HG02571 (cell line): ENCODE results near the gene OR12D2.
"Not testable (repeated sequence)": the region's sequence is repeated elsewhere in the genome, so short reads cannot be mapped to it uniquely, and the experiment has no call there.

Experiments
- ATAC-seq: cut with Tn5 transposase; IDR thresholded peaks from one replicate; pipeline ENCODE4 v1.9.1; 2021; ENCODE audit warnings: mild to moderate bottlenecking, moderate library complexity; ENCODE audit not compliant: unreplicated experiment

OR12D2 gene, protein sequence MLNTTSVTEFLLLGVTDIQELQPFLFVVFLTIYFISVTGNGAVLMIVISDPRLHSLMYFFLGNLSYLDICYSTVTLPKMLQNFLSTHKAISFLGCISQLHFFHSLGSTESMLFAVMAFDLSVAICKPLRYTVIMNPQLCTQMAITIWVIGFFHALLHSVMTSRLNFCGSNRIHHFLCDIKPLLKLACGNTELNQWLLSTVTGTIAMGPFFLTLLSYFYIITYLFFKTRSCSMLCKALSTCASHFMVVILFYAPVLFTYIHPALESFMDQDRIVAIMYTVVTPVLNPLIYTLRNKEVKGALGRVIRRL

GRCh38 chr6:29395331-29395730, at the start of gene OR12D2:
Gene OR12D2 (plus strand): TSS chr6:29395631. CDS start chr6:29396700, 1,069 bp downstream.
- ATAC-seq = no peak

- ATAC-seq = not testable (repeated sequence)
These were observed 46.1 kb upstream of the OR12D2 start for GRCh38 chr6:29349348-29349747.

DNA sequence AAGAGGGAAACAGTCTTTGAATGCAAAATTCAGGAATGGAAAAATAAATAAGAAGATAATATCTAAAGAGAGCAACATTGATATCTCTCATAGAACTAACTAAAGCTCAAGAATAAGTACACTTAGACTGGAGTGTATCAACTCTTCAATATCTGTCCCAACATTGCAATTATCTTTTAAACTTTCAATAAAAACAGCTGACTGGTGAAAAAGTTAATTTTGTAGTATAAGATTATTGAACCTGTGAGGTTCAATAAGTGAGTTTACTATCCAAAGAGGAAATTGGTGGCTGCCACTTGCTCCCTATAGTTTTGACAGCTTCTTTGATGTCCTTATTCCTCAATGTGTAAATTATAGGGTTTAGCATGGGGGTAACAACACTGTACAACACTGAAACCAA, 40.5 kb upstream of the OR12D2 start:
- no peak for ATAC-seq

GRCh38 chr6:29355603-29356002, 39.8 kb upstream of the OR12D2 start:
- no peak for ATAC-seq

DNA sequence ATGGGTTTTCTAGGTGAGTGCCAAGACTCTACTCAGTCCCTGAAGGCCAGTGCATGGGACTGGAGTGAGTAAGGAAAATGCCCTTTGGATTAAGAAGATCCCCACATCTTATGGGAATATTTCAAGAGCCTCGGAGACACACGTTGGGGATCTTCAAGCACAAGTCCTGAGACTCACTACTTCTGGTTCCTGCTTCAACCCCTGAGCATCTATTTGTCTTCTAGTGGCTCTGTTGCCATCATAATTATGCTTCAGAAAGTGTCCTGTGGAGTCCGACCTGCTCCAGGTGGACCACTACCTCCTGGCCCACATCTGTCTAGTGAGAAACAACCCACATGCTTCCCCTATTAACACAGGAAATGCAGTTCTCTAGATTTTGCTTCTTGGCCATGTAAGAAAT, 26.7 kb upstream of the OR12D2 start, which contains the start of gene OR5V1:
TSS of gene OR5V1 (minus strand) at position 101 of the 400 bp plus-strand sequence. CDS start 12,670 bp downstream, outside the sequence.
- no peak for ATAC-seq

GRCh38 chr6:29375191-29375590, 20.2 kb upstream of the OR12D2 start, which contains the start of gene OR12D3:
Gene OR12D3 (minus strand): TSS chr6:29375291. CDS start chr6:29375287, 4 bp downstream.
- ATAC-seq = no peak

DNA sequence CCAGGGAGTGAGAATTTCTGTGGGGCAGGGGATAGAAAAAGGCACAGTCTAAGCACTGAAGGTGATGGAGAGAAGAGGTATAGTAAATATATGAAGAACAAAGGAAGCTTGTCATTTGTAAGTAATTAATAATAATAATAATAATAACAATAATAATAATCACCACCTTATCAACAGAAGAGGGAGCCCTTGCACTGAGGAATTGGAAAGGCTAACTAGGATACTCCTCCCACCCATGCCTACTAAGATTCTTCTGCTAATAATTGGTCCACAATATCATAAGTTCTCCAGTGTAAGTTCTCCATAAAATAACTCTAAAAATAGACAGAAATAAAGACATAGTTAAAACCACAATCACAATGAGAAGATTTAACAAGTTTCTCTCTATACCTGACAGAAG, 19.4 kb upstream of the OR12D2 start:
- ATAC-seq = no peak

DNA sequence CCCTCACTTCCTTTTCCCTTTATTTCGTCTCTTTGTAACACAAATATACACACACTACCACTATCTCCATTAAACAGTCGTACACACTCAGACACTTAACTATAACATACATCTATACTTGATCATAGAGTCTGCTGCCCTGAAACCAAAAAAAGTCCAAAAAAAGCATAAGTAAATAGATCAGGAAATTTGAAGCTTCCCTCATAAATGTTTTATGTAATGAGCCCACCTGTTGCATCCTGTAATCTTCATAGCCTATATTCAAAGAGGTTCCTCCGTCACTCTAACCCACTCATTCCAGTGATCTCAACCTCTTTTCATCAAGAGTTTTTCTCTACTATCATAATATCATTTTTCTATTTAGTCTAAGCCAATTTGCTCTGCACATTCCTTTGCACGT, 6.9 kb upstream of the OR12D2 start:
- no peak for ATAC-seq

DNA sequence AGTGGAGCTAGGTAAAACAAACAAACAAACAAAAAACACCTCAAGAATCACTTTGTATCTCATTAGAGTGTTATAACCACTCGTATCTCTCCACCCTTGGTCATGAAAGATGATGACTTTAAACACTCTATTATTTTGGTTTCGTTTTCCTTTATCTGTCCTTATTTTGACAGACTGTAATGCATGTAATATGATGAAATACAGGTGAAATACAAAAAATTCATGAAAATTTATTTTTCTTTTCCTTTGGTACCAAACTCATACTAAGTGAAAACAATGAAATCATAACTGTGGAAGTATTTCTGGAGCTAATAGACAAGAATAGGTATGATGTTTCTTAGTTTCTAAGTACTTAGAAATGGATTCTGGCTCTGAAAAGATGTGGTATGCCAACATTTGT, 4.1 kb downstream of the OR12D2 start:
- ATAC-seq = no peak

GRCh38 chr6:29403801-29404200, 8.4 kb downstream of the OR12D2 start:
- ATAC-seq = no peak

GRCh38 chr6:29414588-29414987, 19.2 kb downstream of the OR12D2 start, which contains the start of gene OR12D1:
Gene OR12D1 (plus strand): TSS chr6:29414928.
- ATAC-seq = no peak

GRCh38 chr6:29419516-29419915, 24.1 kb downstream of the OR12D2 start:
- ATAC-seq = no peak

- ATAC-seq = no peak
These were observed 28.7 kb downstream of the OR12D2 start for GRCh38 chr6:29424168-29424567.

DNA sequence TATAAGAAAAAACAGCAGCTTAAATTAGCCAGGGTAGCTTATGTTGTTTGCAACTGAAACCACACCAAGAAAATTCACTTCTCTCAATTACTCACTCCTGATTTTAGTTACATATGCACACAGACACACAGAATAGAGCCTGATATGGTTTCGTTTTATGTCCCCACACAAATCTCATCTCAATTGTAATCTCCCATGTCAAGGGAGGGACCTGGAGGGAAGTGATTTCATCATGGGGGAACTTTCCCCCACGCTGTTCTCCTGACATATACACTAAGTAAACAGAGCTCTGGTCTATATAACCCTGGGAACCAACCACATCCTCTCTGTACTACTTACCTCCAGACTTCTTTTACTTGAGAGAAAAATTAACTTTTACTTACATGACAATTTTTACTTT, 29.1 kb downstream of the OR12D2 start:
- ATAC-seq = no peak

DNA sequence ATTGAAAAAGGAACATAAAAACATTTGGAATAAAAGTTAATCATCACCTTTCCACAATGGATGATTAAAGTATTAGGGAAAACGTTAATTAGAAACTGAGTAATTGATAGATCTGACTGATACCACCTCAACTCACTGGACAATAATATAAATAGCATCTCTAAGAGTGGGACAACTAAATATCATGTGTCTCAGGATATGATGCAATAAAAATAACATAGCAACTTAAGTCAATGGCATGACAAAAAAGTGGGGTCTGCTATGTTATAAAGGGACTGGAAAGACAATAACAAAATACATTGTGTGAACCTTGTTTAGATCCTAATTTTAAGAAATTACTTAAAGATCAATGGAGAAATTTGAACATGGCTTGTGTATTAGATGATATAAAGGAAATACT, 29.6 kb downstream of the OR12D2 start:
- ATAC-seq = no peak

- ATAC-seq = no peak
These were observed 31.2 kb downstream of the OR12D2 start for GRCh38 chr6:29426654-29427053.

DNA sequence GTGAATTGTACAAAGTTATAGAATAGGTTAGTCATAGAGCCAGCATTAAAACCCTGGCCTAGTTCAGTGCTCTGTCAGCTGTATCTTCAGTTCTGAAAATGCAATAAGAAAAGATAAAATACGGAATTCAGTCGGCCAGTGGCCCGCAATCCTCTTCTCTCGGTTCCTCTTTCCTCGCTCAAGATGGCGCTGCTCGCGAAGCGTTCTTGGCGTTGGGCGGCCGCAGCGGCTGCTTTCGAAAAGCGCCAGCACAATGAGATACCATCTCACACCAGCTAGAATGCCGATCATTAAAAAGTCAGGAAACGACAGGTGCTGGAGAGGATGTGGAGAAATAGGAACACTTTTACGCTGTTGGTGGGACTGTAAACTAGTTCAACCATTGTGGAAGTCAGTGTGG, 41.3 kb downstream of the OR12D2 start:
- ATAC-seq = not testable (repeated sequence)

DNA sequence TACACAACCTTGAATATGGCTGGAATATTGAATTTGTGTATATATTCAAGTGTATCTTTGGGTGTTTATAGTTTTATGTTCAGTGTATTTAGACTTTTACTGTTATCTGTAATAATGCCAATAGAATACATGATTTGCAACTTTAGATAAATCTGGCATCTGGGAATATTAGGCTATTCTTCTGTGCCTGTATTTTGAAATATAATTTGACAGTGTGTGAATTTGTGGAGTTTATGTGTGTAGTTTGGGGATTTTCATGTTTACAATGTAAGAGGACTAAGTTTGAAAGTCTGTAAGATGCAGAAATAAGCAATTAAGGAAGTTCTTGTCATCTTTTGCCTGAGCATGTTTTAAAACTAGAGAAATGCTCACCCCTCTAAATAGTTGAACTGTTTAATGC, 43.6 kb downstream of the OR12D2 start, which contains the start of gene OR10C1:
TSS of gene OR10C1 (plus strand) at position 301 of the 400 bp plus-strand sequence. CDS start 710 bp downstream, outside the sequence.
- no peak for ATAC-seq

GRCh38 chr6:29442719-29443118, 47.3 kb downstream of the OR12D2 start:
- ATAC-seq = no peak

GRCh38 chr6:29444031-29444430, 48.6 kb downstream of the OR12D2 start:
- not testable (repeated sequence) for ATAC-seq
